HL-60 (cell line): ENCODE measurements around the gene SLC5A6.
A peak's percentile ranks its signal among the peaks of the same experiment; 100 is the strongest.

Experiments used
- CTCF ChIP-seq: IDR thresholded peaks from one replicate; pipeline ENCODE4 v1.5.1; 2011; ENCODE audit warnings: low read length, control low read depth, inconsistent platforms; ENCODE audit not compliant: insufficient read depth
- GABPA ChIP-seq: IDR thresholded peaks from 2 replicates; pipeline ENCODE4 v1.6.1; 2012; ENCODE audit warnings: low read depth
- POLR2AphosphoS5 ChIP-seq: IDR thresholded peaks from 2 replicates; pipeline ENCODE4 v1.6.1; 2012; ENCODE audit warnings: low read depth
- REST ChIP-seq: IDR thresholded peaks from 2 replicates; pipeline ENCODE4 v1.6.1; 2012; ENCODE audit warnings: low read depth; ENCODE audit not compliant: insufficient replicate concordance

- no peak for TF ChIP-seq CTCF
- TF ChIP-seq POLR2AphosphoS5, result peak; percentile 70
- peak; percentile 68 for TF ChIP-seq REST
- peak; percentile 65; the same call in 1 of the 2 replicates for TF ChIP-seq GABPA
These were observed at the start of gene SLC5A6, which contains the start of gene ATRAID for GRCh38 chr2:27211943-27212625.
